HFFc6 (cell line): Measurements from ENCODE around the gene LYST. TPM values are rescaled to one million over a fixed set of nuclear protein-coding genes. Genes with fewer than 3 reads are reported as not detected.

Experiments
- DNase-seq: peaks from one replicate; pipeline ENCODE4 v3.0.0-alpha.2; 2018
- H3K27ac Mint-ChIP-seq: 2 replicates; pipeline ENCODE4 v1.8.0; 2020; ENCODE audit warnings: mild to moderate bottlenecking, mixed read lengths
- H3K27me3 Mint-ChIP-seq: 2 replicates; pipeline ENCODE4 v1.8.0; 2021; ENCODE audit warnings: mild to moderate bottlenecking, moderate library complexity, mixed read lengths; ENCODE audit not compliant: insufficient read depth
- H3K36me3 Mint-ChIP-seq: 2 replicates; pipeline ENCODE4 v1.8.0; 2021; ENCODE audit warnings: low read depth, mixed read lengths
- H3K4me1 Mint-ChIP-seq: 2 replicates; pipeline ENCODE4 v1.8.0; 2020; ENCODE audit warnings: low read depth, mixed read lengths
- H3K4me3 Mint-ChIP-seq: 2 replicates; pipeline ENCODE4 v1.8.0; 2020; ENCODE audit warnings: mild to moderate bottlenecking, moderate library complexity, mixed read lengths
- H3K9me3 Mint-ChIP-seq: 2 replicates; pipeline ENCODE4 v1.8.0; 2020; ENCODE audit warnings: mild to moderate bottlenecking, mixed read lengths
- total RNA-seq, 6 experiments: library from RNA; stranded (reverse); fragmentation: NEBNext Ultra II Directional; extraction: Animal tissue kit (Norgen Biotek cat#: 25700); gene quantifications; 2 replicates in 1 of 6; 3 replicates in 5 of 6; pipeline ENCODE4 v1.2.3, GENCODE V29; 2021
- TF ChIP-seq, protein P1 (sequence below): fragments of 200-600 bp; sonication (generic); IDR thresholded peaks from 2 replicates; pipeline ENCODE4 v1.5.0; 2021; ENCODE audit warnings: antibody characterized with exemption, mild to moderate bottlenecking

LYST gene
- total RNA-seq, 6 experiments from 2014 or later, result 13.2 to 18.9 (median 15.4) TPM

GRCh38 chr1:235882816-235883215 is 16.1 kb upstream of the LYST start:
- H3K27ac Mint-ChIP-seq, result peak overlapping the region; percentile 84
- H3K36me3 Mint-ChIP-seq, result no peaks in the 10 kb centered on the region
- peak overlapping the region; percentile 78 for H3K4me3 Mint-ChIP-seq
- TF ChIP-seq, protein P1, sequence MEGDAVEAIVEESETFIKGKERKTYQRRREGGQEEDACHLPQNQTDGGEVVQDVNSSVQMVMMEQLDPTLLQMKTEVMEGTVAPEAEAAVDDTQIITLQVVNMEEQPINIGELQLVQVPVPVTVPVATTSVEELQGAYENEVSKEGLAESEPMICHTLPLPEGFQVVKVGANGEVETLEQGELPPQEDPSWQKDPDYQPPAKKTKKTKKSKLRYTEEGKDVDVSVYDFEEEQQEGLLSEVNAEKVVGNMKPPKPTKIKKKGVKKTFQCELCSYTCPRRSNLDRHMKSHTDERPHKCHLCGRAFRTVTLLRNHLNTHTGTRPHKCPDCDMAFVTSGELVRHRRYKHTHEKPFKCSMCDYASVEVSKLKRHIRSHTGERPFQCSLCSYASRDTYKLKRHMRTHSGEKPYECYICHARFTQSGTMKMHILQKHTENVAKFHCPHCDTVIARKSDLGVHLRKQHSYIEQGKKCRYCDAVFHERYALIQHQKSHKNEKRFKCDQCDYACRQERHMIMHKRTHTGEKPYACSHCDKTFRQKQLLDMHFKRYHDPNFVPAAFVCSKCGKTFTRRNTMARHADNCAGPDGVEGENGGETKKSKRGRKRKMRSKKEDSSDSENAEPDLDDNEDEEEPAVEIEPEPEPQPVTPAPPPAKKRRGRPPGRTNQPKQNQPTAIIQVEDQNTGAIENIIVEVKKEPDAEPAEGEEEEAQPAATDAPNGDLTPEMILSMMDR, result no peak
- no peaks in the 10 kb centered on the region for H3K27me3 Mint-ChIP-seq
- peaks cover 25% of the 10 kb centered on the region for H3K4me1 Mint-ChIP-seq
- no peaks in the 10 kb centered on the region for H3K9me3 Mint-ChIP-seq
- no peak for DNase-seq

- TF ChIP-seq, protein P1, result no peak
- Mint-ChIP-seq H3K36me3 (no peaks in the 10 kb centered on the region), H3K4me1 (peaks cover 25% of the 10 kb centered on the region), H3K27me3 (no peaks in the 10 kb centered on the region), H3K27ac (peak overlapping the region; percentile 84), H3K4me3 (peak overlapping the region; percentile 78), H3K9me3 (no peaks in the 10 kb centered on the region)
- no peak for DNase-seq
Measured at GRCh38 chr1:235881930-235882700, 15.4 kb upstream of the LYST start.

GRCh38 chr1:235878082-235878811 is 11.5 kb upstream of the LYST start:
- Mint-ChIP-seq H3K27ac (no peak overlapping the region), H3K27me3 (no peaks in the 10 kb centered on the region), H3K4me3 (no peak overlapping the region), H3K36me3 (no peaks in the 10 kb centered on the region), H3K4me1 (peaks cover 19% of the 10 kb centered on the region), H3K9me3 (no peaks in the 10 kb centered on the region)
- DNase-seq, result no peak
- TF ChIP-seq, protein P1, result no peak

GRCh38 chr1:235876402-235876841 is 9.7 kb upstream of the LYST start:
- Mint-ChIP-seq H3K4me3 (no peak overlapping the region), H3K27me3 (no peaks in the 10 kb centered on the region), H3K9me3 (no peaks in the 10 kb centered on the region), H3K4me1 (peaks cover 1% of the 10 kb centered on the region), H3K36me3 (no peaks in the 10 kb centered on the region), H3K27ac (no peak overlapping the region)
- TF ChIP-seq, protein P1, result no peak
- no peak for DNase-seq

GRCh38 chr1:235875036-235875597 is 8.4 kb upstream of the LYST start:
- Mint-ChIP-seq H3K9me3 (no peaks in the 10 kb centered on the region), H3K4me1 (no peaks in the 10 kb centered on the region), H3K27ac (no peak overlapping the region), H3K4me3 (no peak overlapping the region), H3K36me3 (no peaks in the 10 kb centered on the region), H3K27me3 (no peaks in the 10 kb centered on the region)
- no peak for DNase-seq
- TF ChIP-seq, protein P1, result no peak
